Occipital lobe (tissue), 2 donors: ENCODE results near the gene USP53. TPM values are rescaled to one million over a fixed set of nuclear protein-coding genes. Genes with fewer than 3 reads are reported as not detected.
"Not testable (repeated sequence)": the region's sequence is repeated elsewhere in the genome, so short reads cannot be mapped to it uniquely, and the experiment has no call there.

ENCODE experiments used
- DNase-seq: peaks from one replicate; lab custom pipeline; 2025; lab: John Stamatoyannopoulos, UW
- total RNA-seq: library from RNA; depleted of rRNA; stranded (reverse); fragments of >200 nt; gene quantifications from one replicate; pipeline ENCODE4 v1.2.3, GENCODE V29; 2014

The USP53 gene
- total RNA-seq, 1 donor from 2014 or later = 16.2 TPM

- DNase-seq = no peak
Observed at GRCh38 chr4:119271361-119272085, 59.0 kb downstream of the USP53 start.

GRCh38 chr4:119279541-119279940, 67.0 kb downstream of the USP53 start:
- not testable (repeated sequence) for DNase-seq

GRCh38 chr4:119279945-119280344, 67.4 kb downstream of the USP53 start:
- DNase-seq = not testable (repeated sequence)

- no peak for DNase-seq
Observed at GRCh38 chr4:119281393-119281792, 68.9 kb downstream of the USP53 start.

GRCh38 chr4:119284876-119285780, 72.6 kb downstream of the USP53 start:
- no peak for DNase-seq

GRCh38 chr4:119286377-119287002, 74.0 kb downstream of the USP53 start:
- DNase-seq = no peak

GRCh38 chr4:119289313-119289712, 76.8 kb downstream of the USP53 start:
- no peak for DNase-seq

- no peak for DNase-seq
Observed at GRCh38 chr4:119290598-119290997, 78.1 kb downstream of the USP53 start.

GRCh38 chr4:119296356-119296755, 83.8 kb downstream of the USP53 start:
- DNase-seq = no peak

- DNase-seq = no peak
Observed at GRCh38 chr4:119297795-119298194, 85.3 kb downstream of the USP53 start.

- no peak for DNase-seq
Observed at GRCh38 chr4:119299260-119299671, 86.8 kb downstream of the USP53 start.

- no peak for DNase-seq
Observed at GRCh38 chr4:119299741-119300100, 87.2 kb downstream of the USP53 start.

- no peak for DNase-seq
Observed at GRCh38 chr4:119300101-119300978, 87.8 kb downstream of the USP53 start.

GRCh38 chr4:119302073-119302832, 89.7 kb downstream of the USP53 start:
- no peak for DNase-seq

- no peak for DNase-seq
Observed at GRCh38 chr4:119303587-119304305, 91.2 kb downstream of the USP53 start.

GRCh38 chr4:119304431-119304830, 91.9 kb downstream of the USP53 start:
- DNase-seq = no peak

GRCh38 chr4:119307606-119308005, 95.1 kb downstream of the USP53 start:
- DNase-seq = no peak

GRCh38 chr4:119310826-119311225, 98.3 kb downstream of the USP53 start:
- DNase-seq = no peak

- no peak for DNase-seq
Observed at GRCh38 chr4:119313237-119313636, 100.7 kb downstream of the USP53 start.

- DNase-seq = peak; percentile 2
Observed at GRCh38 chr4:119314356-119314755, 101.8 kb downstream of the USP53 start.
